Femur (tissue), 1 donor: Measurements from ENCODE around the gene ARHGAP30.

Experiments
- DNase-seq: peaks from one replicate; pipeline ENCODE4 v3.0.0-alpha.2; 2017

ARHGAP30 gene

GRCh38 chr1:161008869-161009510 is 60.7 kb downstream of the ARHGAP30 start:
- no peak for DNase-seq

GRCh38 chr1:161007369-161007768 is 62.3 kb downstream of the ARHGAP30 start:
- DNase-seq, result no peak

- DNase-seq, result no peak
Measured at GRCh38 chr1:161006563-161006962, 63.1 kb downstream of the ARHGAP30 start.

GRCh38 chr1:161001525-161001924 is 68.2 kb downstream of the ARHGAP30 start:
- no peak for DNase-seq

- no peak for DNase-seq
Measured at GRCh38 chr1:161000736-161001480, 68.8 kb downstream of the ARHGAP30 start.

- DNase-seq, result no peak
Measured at GRCh38 chr1:160999376-160999775, 70.3 kb downstream of the ARHGAP30 start.

- DNase-seq, result peak; percentile 46
Measured at GRCh38 chr1:160997323-160998038, 72.2 kb downstream of the ARHGAP30 start.
